ENCODE data around the gene SEMA5A.

- TF ChIP-seq NR3C1 (CRISPR knock-in tag; conservative IDR thresholded peaks at IDR 0.05; ENCODE audit: low read depth) (no peak), HMGXB4 (CRISPR knock-in tag; IDR thresholded peaks at IDR 0.05) (no peak), CTCF (IDR thresholded peaks at IDR 0.05) (no peak), ATF3 (CRISPR knock-in tag; conservative IDR thresholded peaks at IDR 0.05) (no peak), USF2 (CRISPR knock-in tag; IDR thresholded peaks at IDR 0.05) (no peak), NR2C2 (CRISPR knock-in tag; IDR thresholded peaks at IDR 0.05) (no peak), JUN (CRISPR knock-in tag; IDR thresholded peaks at IDR 0.05) (no peak), CREM (CRISPR knock-in tag; IDR thresholded peaks at IDR 0.05) (no peak)
Measured at GRCh38 chr5:9124071-9124470, 421.8 kb downstream of the SEMA5A start.

Data from WTC11 (cell line).